Stimulated activated CD8-positive, alpha-beta memory T cell treated with anti-CD3 and anti-CD28 coated beads, Interleukin-4, amount 100 ng/mL, for 24 hours (primary cell): ENCODE measurements around the gene CEP85L.

ENCODE experiments used
- DNase-seq: peaks from one replicate; pipeline ENCODE4 v3.0.0-alpha.2; 2020; ENCODE audit warnings: low read depth

CEP85L gene

GRCh38 chr6:118651282-118652050, at the start of gene CEP85L:
TSS of gene CEP85L (minus strand) at chr6:118651591. CDS start at chr6:118651269, 322 bp downstream.
- DNase-seq = peak; percentile 86

- DNase-seq = no peak
Observed at GRCh38 chr6:118700531-118700930, 49.1 kb upstream of the CEP85L start.

- no peak for DNase-seq
Observed at GRCh38 chr6:118697554-118697953, 46.2 kb upstream of the CEP85L start.

GRCh38 chr6:118696271-118696670, 44.9 kb upstream of the CEP85L start:
- DNase-seq = no peak

GRCh38 chr6:118693562-118693961, 42.2 kb upstream of the CEP85L start:
- DNase-seq = no peak

GRCh38 chr6:118685823-118686449, 34.5 kb upstream of the CEP85L start:
- DNase-seq = no peak

- no peak for DNase-seq
Observed at GRCh38 chr6:118683881-118684872, 32.8 kb upstream of the CEP85L start.

GRCh38 chr6:118680452-118681095, 29.2 kb upstream of the CEP85L start:
- peak; percentile 8 for DNase-seq

GRCh38 chr6:118679327-118679901, 28.0 kb upstream of the CEP85L start:
- DNase-seq = no peak

- no peak for DNase-seq
Observed at GRCh38 chr6:118678866-118679265, 27.5 kb upstream of the CEP85L start.

- DNase-seq = no peak
Observed at GRCh38 chr6:118677193-118677592, 25.8 kb upstream of the CEP85L start.

- no peak for DNase-seq
Observed at GRCh38 chr6:118675225-118675624, 23.8 kb upstream of the CEP85L start.

- no peak for DNase-seq
Observed at GRCh38 chr6:118674772-118675171, 23.4 kb upstream of the CEP85L start.

- no peak for DNase-seq
Observed at GRCh38 chr6:118672678-118673077, 21.3 kb upstream of the CEP85L start.

- no peak for DNase-seq
Observed at GRCh38 chr6:118669561-118669960, 18.2 kb upstream of the CEP85L start.

- DNase-seq = no peak
Observed at GRCh38 chr6:118668761-118669385, 17.5 kb upstream of the CEP85L start.

- DNase-seq = no peak
Observed at GRCh38 chr6:118667988-118668387, 16.6 kb upstream of the CEP85L start.

- DNase-seq = no peak
Observed at GRCh38 chr6:118665011-118665410, 13.6 kb upstream of the CEP85L start.

GRCh38 chr6:118663993-118664985, 12.9 kb upstream of the CEP85L start:
- no peak for DNase-seq

GRCh38 chr6:118661831-118662230, 10.4 kb upstream of the CEP85L start:
- no peak for DNase-seq
